Prostate gland (tissue), 2 donors: ENCODE measurements around the gene EVI5. TPM values are rescaled to one million over a fixed set of nuclear protein-coding genes. Genes with fewer than 3 reads are reported as not detected.

Experiments
- DNase-seq: peaks from one replicate; pipeline ENCODE4 v3.0.0-alpha.2; 2019; ENCODE audit warnings: low spot score
- H3K27ac ChIP-seq, 2 donors: fragments of 200-600 bp; sonication (generic); 2 replicates each; pipeline ENCODE4 v1.5.1; 2017 to 2019
- H3K27me3 ChIP-seq: fragments of 200-600 bp; sonication (generic); replicated peaks from 2 replicates; pipeline ENCODE4 v1.5.1; 2019; ENCODE audit not compliant: insufficient read depth
- H3K36me3 ChIP-seq, 2 donors: fragments of 200-600 bp; sonication (generic); 1 replicate in 1 of 2; 2 replicates in 1 of 2; pipeline versions ENCODE4 v1.5.1 to v1.8.1; 2017 to 2019
- H3K4me1 ChIP-seq: fragments of 200-600 bp; sonication (generic); replicated peaks from 2 replicates; pipeline ENCODE4 v1.5.1; 2019
- H3K4me3 ChIP-seq, 2 donors: fragments of 200-600 bp; sonication (generic); 2 replicates each; pipeline ENCODE4 v1.5.1; 2017 to 2019
- H3K9me3 ChIP-seq: fragments of 200-600 bp; sonication (generic); 2 replicates; pipeline ENCODE4 v1.5.1; 2017
- CTCF ChIP-seq, 4 experiments: fragments of 200-600 bp in 2 of 4; fragments of 450-650 bp in 2 of 4; sonication (generic) in 2 of 4; IDR thresholded peaks; 1 replicate in 3 of 4; 2 replicates in 1 of 4; pipeline ENCODE4 v1.5.1; 2016 to 2019; ENCODE audit warnings: antibody characterized with exemption in 4 of 4, mild to moderate bottlenecking in 2 of 4, moderate library complexity in 2 of 4
- POLR2A ChIP-seq: fragments of 450-650 bp; IDR thresholded peaks from one replicate; pipeline ENCODE4 v1.6.1; 2016; ENCODE audit warnings: antibody characterized with exemption, mild to moderate bottlenecking
- POLR2AphosphoS5 ChIP-seq: sonication (generic); formaldehyde crosslinking; IDR thresholded peaks from one replicate; pipeline ENCODE4 v1.6.1; 2017; ENCODE audit warnings: antibody characterized with exemption
- WGBS: methylation state at CpG from one replicate; pipeline ENCODE4 v1.1.5; 2018; 5-methylcytosine and 5-hydroxymethylcytosine counted together
- intact Hi-C: fragments of 100-400 bp; cut with DNase I; formaldehyde crosslinking; loops from one replicate; pipeline ENCODE4 v1.14.2; 2022
- total RNA-seq, 2 donors: library from RNA; depleted of rRNA; stranded (reverse); fragments of >200 nt; gene quantifications; one replicate each; pipeline ENCODE4 v1.1.0, GENCODE V29; 2016

The EVI5 gene
- total RNA-seq, 2 donors from 2014 or later = 22.2 to 38.6 TPM

GRCh38 chr1:92713939-92714338, 71.0 kb downstream of the EVI5 start:
- TF ChIP-seq POLR2A (no peak), CTCF (IDR thresholded peaks at IDR 0.05) (no peak), POLR2AphosphoS5 (no peak)
- no peaks in the 10 kb centered on the region for H3K36me3 ChIP-seq
- no peaks in the 10 kb centered on the region for H3K9me3 ChIP-seq
- intact Hi-C loops = no loop called here
- no peaks in the 10 kb centered on the region for H3K4me1 ChIP-seq
- no peak overlapping the region for H3K4me3 ChIP-seq
- H3K27me3 ChIP-seq = no peaks in the 10 kb centered on the region
- DNase-seq = no peak
- WGBS = 86% methylated on average over 2 of the region's 2 CpGs
- H3K27ac ChIP-seq = no peak overlapping the region

GRCh38 chr1:92711473-92712165, 73.3 kb downstream of the EVI5 start:
- Histone ChIP-seq H3K4me3 (no peak overlapping the region), H3K4me1 (no peaks in the 10 kb centered on the region), H3K27me3 (no peaks in the 10 kb centered on the region), H3K9me3 (no peaks in the 10 kb centered on the region), H3K27ac (no peak overlapping the region), H3K36me3 (no peaks in the 10 kb centered on the region)
- 25% methylated on average over 6 of the region's 6 CpGs for WGBS
- TF ChIP-seq POLR2AphosphoS5 (no peak), CTCF (IDR thresholded peaks at IDR 0.05) (no peak), POLR2A (no peak)
- intact Hi-C loops = no loop called here
- no peak for DNase-seq

GRCh38 chr1:92709738-92710137, 75.2 kb downstream of the EVI5 start:
- 72% methylated on average over 4 of the region's 4 CpGs for WGBS
- no peak for DNase-seq
- no peak overlapping the region for H3K27ac ChIP-seq
- no peaks in the 10 kb centered on the region for H3K4me1 ChIP-seq
- no peaks in the 10 kb centered on the region for H3K27me3 ChIP-seq
- no peak for TF ChIP-seq POLR2A
- no peak for TF ChIP-seq CTCF (IDR thresholded peaks at IDR 0.05)
- TF ChIP-seq POLR2AphosphoS5 = no peak
- no peaks in the 10 kb centered on the region for H3K36me3 ChIP-seq
- intact Hi-C loops = no loop called here
- H3K4me3 ChIP-seq = no peak overlapping the region
- no peaks in the 10 kb centered on the region for H3K9me3 ChIP-seq

- intact Hi-C loops = no loop called here
- WGBS = 89% methylated on average over 2 of the region's 2 CpGs
- H3K27ac ChIP-seq = no peak overlapping the region
- no peak for DNase-seq
- no peaks in the 10 kb centered on the region for H3K9me3 ChIP-seq
- no peak for TF ChIP-seq POLR2A
- TF ChIP-seq CTCF (IDR thresholded peaks at IDR 0.05) = no peak
- TF ChIP-seq POLR2AphosphoS5 = no peak
- H3K27me3 ChIP-seq = no peaks in the 10 kb centered on the region
- no peaks in the 10 kb centered on the region for H3K36me3 ChIP-seq
- H3K4me3 ChIP-seq = no peak overlapping the region
- no peaks in the 10 kb centered on the region for H3K4me1 ChIP-seq
Observed at GRCh38 chr1:92708368-92708950, 76.4 kb downstream of the EVI5 start.

GRCh38 chr1:92707709-92708108, 77.2 kb downstream of the EVI5 start:
- no peak overlapping the region for H3K27ac ChIP-seq
- H3K4me1 ChIP-seq = no peaks in the 10 kb centered on the region
- 96% methylated on average over 2 of the region's 2 CpGs for WGBS
- TF ChIP-seq POLR2AphosphoS5 (no peak), POLR2A (no peak), CTCF (IDR thresholded peaks at IDR 0.05) (no peak)
- no peak overlapping the region for H3K4me3 ChIP-seq
- H3K9me3 ChIP-seq = no peaks in the 10 kb centered on the region
- H3K36me3 ChIP-seq = no peaks in the 10 kb centered on the region
- no peak for DNase-seq
- intact Hi-C loops = no loop called here
- H3K27me3 ChIP-seq = no peaks in the 10 kb centered on the region
